ENCODE results near the gene PHF20. TPM values are rescaled to one million over a fixed set of nuclear protein-coding genes. Genes with fewer than 3 reads are reported as not detected.

PHF20 gene
- total and polyA plus RNA-seq, 2 donors (not counting 3 experiments of a cell fraction or from before 2014, with no cell fraction given): 25.0 to 45.8 TPM

GRCh38 chr20:35791821-35792220 lies 20.0 kb downstream of the PHF20 start:
- Histone ChIP-seq H3K4me1 (ENCODE audit: control insufficient read depth, extremely low read depth, insufficient read depth, low read length) (no peaks in the 10 kb centered on the region), H3K4me3 (replicated peaks in 1 of 3; ENCODE audit: insufficient read depth in 1 of 3, low read depth in 1 of 3, low read length in 3 of 3) (no peak overlapping the region), H3K9me3 (replicated peaks; ENCODE audit: control insufficient read depth, insufficient read depth, low read length) (no peaks in the 10 kb centered on the region), H2AFZ (ENCODE audit: low read depth, low read length) (no peak overlapping the region), H3K9me1 (replicated peaks; ENCODE audit: control insufficient read depth, extremely low read depth, insufficient read depth, low read length) (no peaks in the 10 kb centered on the region), H3K79me2 (ENCODE audit: control insufficient read depth, insufficient read depth, low read length) (peaks cover 28% of the 10 kb centered on the region), H3K27ac (ENCODE audit: insufficient read depth, low read depth, low read length) (no peak overlapping the region), H3K4me2 (ENCODE audit: insufficient read depth, low read length) (no peak overlapping the region), H3K36me3 (ENCODE audit: control insufficient read depth in 2 of 2, extremely low read depth in 1 of 2, insufficient read depth in 2 of 2, low read length in 2 of 2) (peaks cover 0 to 1% of the 10 kb centered on the region in 2 experiments), H3K27me3 (ENCODE audit: control insufficient read depth in 2 of 2, insufficient read depth in 2 of 2, low read length in 2 of 2) (no peaks in the 10 kb centered on the region), H4K20me1 (replicated peaks; ENCODE audit: control insufficient read depth, extremely low read depth, insufficient read depth, low read length) (peaks cover 2% of the 10 kb centered on the region), H3K9ac (replicated peaks; ENCODE audit: extremely low read depth, insufficient read depth, low read length) (no peak overlapping the region)
- BruUV-seq (replicated peaks): no TSS peak
- POLR2A ChIA-PET: no interaction called here
- no peak for FAIRE-seq
- no peak for DNase-seq (ENCODE audit: low read depth, low spot score)
- TF ChIP-seq JUN (IDR thresholded peaks at IDR 0.05; ENCODE audit: borderline replicate concordance, insufficient read depth, insufficient read length, low read depth): no peak
- TF ChIP-seq EZH2 (IDR thresholded peaks at IDR 0.05; ENCODE audit: borderline replicate concordance, low read depth, low read length, severe bottlenecking): no peak
- no peak for TF ChIP-seq POLR2AphosphoS5 (IDR thresholded peaks at IDR 0.05; ENCODE audit: insufficient read depth, low read depth, low read length)
- TF ChIP-seq FOS (IDR thresholded peaks at IDR 0.05; ENCODE audit: borderline replicate concordance, insufficient read depth, low read length): no peak
- no peak for TF ChIP-seq GATA2 (IDR thresholded peaks at IDR 0.05; ENCODE audit: insufficient read depth, insufficient read length, low read depth, low read length)
- TF ChIP-seq POLR2A (IDR thresholded peaks at IDR 0.05; ENCODE audit: low read depth, low read length): no peak
- TF ChIP-seq, protein P1, sequence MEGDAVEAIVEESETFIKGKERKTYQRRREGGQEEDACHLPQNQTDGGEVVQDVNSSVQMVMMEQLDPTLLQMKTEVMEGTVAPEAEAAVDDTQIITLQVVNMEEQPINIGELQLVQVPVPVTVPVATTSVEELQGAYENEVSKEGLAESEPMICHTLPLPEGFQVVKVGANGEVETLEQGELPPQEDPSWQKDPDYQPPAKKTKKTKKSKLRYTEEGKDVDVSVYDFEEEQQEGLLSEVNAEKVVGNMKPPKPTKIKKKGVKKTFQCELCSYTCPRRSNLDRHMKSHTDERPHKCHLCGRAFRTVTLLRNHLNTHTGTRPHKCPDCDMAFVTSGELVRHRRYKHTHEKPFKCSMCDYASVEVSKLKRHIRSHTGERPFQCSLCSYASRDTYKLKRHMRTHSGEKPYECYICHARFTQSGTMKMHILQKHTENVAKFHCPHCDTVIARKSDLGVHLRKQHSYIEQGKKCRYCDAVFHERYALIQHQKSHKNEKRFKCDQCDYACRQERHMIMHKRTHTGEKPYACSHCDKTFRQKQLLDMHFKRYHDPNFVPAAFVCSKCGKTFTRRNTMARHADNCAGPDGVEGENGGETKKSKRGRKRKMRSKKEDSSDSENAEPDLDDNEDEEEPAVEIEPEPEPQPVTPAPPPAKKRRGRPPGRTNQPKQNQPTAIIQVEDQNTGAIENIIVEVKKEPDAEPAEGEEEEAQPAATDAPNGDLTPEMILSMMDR (IDR thresholded peaks at IDR 0.05; ENCODE audit: extremely low read depth in 1 of 2, insufficient read depth in 1 of 2, low read depth in 1 of 2, low read length in 2 of 2): no peak
- no peak for TF ChIP-seq MYC (IDR thresholded peaks at IDR 0.05; ENCODE audit: low read depth, low read length)
- TF ChIP-seq, protein P2, sequence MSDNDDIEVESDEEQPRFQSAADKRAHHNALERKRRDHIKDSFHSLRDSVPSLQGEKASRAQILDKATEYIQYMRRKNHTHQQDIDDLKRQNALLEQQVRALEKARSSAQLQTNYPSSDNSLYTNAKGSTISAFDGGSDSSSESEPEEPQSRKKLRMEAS (IDR thresholded peaks at IDR 0.05; ENCODE audit: insufficient read depth, insufficient read length): no peak
- intact Hi-C loops (cut with micrococcal nuclease) (no loop called here), dilution Hi-C loops (cut with MboI; ENCODE audit: extremely low pct_ligation_motif_present, low sequenced_read_pairs) (no loop called here)
- CTCF ChIA-PET: interaction anchor here (1.2 kb wide), 1 partner anchor 9 kb away, joined by 3 read pairs; no protein-coding TSS in a partner anchor
